Stimulated activated CD4-positive, alpha-beta T cell treated with anti-CD3 and anti-CD28 coated beads, Interleukin-12 subunit alpha, Interleukin-12 subunit beta, amount 100 ng/mL, for 24 hours (primary cell): ENCODE results near the gene SH2D1B.
"Not testable (repeated sequence)": the region's sequence is repeated elsewhere in the genome, so short reads cannot be mapped to it uniquely, and the experiment has no call there.

Experiments used
- DNase-seq, 2 experiments: peaks; one replicate each; pipeline ENCODE4 v3.0.0-alpha.2; 2020; ENCODE audit warnings: low read depth in 2 of 2

SH2D1B gene, protein sequence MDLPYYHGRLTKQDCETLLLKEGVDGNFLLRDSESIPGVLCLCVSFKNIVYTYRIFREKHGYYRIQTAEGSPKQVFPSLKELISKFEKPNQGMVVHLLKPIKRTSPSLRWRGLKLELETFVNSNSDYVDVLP

DNA sequence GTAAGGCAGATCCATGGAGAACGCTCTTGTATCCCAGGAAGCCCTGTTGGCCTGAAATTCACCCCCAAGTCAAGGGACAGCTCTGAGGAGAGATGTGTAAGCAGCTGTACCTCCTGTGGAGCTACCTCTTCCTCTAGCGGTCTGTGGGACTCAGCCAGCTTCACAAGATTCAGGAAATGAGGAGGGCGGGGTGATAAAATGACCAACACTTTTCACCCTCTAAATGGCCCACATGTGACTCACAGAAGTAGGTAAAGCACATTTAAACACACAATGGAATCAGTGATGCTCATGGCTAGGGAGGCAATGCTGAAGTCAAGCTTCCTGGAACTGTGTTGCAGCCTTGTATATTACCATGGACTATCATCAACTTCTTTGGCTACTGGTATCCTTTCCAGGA, at the start of gene SH2D1B:
SH2D1B (minus strand) TSS at position 135 of the 400 bp plus-strand sequence; CDS start at position 15, 120 bp downstream.
- no peak for DNase-seq

DNA sequence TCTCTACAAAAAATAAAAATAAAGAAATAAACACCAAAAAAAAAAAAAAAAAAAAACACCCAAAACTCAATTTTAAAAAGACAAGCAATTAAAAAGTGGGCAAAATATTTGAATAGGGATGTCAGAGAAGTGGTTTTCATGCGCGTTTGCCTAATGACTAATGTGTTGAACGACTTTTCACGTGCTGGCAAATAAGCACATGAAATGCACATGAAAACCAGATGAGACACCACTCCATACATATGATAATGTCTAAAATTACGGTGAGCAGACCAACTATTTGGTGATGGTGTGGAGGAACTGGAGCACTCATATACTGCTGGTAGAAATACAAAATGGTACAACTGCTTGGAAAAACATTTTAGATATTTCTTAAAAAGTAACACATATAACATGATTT, 46.3 kb upstream of the SH2D1B start:
- DNase-seq: no peak

DNA sequence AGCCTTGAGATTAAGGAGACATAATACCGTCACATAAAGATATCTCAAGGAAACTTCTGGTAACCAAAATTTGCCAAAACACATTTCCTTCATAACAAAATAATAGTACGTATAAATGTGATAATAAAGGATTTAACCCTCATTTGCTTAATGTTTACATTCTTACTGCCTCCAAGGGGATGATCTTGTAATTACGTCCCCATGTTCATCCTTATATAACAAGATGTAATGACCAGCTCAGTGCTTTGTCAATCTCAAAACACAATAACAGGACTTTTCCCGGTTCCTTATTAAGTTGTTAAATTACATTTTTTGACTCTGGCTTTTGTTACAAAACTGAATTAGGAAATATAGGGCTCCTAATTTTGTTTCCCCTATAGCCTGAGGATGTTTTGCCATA, 44.4 kb upstream of the SH2D1B start:
- no peak for DNase-seq

DNA sequence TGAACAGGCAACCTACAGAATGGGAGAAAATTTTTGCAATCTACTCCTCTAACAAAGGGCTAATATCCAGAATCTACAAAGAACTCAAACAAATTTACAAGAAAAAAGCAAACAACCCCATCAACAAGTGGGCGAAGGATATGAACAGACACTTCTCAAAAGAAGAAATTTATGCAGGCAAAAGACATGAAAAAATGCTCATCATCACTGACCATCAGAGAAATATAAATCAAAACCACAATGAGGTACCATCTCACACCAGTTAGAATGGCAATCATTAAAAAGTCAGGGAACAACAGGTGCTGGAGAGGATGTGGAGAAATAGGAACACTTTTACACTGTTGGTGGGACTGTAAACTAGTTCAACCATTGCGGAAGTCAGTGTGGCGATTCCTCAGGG, 42.4 kb upstream of the SH2D1B start:
- DNase-seq: not testable (repeated sequence)

DNA sequence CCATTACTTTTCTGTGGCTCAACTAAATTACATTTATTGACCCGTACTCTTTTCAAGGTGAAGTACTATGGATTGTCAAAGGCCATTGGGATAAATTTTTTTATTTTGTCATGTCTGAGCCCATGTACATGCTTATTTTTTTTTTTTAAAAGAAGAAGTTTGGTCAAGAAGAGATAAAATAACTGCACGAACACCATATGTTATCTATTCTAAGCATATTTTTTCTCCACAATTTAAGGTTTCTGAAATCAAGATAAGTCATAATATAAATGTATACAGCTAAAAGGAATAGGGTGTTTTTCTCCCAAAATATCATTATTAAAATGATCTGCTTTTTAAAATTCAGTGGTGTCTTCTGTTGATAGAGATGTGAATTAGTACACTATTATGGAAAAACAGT, 35.0 kb upstream of the SH2D1B start:
- DNase-seq: no peak

DNA sequence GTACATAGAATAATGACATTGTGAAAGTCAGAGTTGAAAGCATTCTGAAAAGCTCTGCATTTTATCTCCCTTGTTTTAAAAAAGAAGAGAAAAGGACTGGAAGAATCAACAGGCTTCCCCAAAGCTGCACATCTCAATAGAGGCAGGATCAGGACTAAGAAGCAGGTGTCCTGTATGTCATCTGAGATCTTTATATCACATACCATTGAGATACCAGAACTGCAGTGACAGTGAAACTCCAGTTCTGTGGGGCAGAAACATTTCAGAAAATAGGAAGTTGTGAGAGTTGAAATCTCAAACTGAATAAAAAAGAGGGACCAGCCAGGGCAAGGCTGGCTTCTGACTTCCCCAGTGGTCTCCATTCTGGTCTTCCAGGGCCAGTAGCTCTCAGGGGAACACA, 33.0 kb upstream of the SH2D1B start:
- no peak for DNase-seq

DNA sequence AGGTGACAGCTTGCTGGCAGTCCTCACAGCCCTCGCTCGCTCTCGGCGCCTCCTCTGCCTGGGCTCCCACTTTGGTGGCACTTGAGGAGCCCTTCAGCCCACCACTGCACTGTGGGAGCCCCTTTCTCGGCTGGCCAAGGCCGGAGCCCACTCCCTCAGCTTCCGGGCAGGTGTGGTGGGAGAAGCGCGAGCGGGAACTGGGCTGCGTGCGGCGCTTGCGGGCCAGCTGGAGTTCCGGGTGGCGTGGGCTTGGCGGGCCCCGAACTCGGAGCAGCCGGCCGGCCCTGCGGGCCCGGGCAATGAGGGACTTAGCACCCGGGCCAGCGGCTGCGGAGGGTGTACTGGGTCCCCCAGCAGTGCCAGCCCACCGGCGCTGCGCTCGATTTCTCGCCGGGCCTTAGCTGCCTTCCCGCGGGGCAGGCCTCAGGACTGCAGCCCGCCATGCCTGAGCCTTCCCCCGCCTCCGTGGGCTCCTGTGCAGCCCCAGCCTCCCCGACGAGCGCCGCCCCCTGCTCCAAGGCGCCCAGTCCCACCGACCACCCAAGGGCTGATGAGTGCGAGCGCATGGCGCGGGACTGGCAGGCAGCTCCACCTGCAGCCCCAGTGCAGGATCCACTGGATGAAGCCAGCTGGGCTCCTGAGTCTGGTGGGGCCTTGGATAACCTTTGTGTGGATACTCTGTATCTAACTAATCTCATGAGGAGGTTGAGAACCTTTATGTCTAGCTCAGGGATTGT, 21.2 kb upstream of the SH2D1B start:
- not testable (repeated sequence) for DNase-seq

DNA sequence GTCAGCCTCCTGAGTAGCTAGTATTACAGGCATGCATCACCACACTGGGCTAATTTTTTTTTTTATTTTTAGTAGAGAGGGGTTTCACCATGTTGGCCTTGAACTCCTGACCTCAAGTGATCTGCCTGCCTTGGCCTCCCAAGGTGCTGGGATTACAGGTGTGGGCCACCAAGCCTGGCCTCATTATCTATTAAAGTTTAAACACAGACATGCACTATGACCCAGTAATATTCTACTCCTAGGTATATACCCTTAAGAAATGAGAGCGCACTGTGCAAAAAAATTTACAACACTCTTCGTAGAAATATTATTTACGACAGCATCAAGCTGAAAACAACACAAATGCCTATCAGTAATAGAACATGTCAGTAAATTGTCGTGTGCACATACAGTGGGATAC, 18.6 kb upstream of the SH2D1B start:
- no peak for DNase-seq

DNA sequence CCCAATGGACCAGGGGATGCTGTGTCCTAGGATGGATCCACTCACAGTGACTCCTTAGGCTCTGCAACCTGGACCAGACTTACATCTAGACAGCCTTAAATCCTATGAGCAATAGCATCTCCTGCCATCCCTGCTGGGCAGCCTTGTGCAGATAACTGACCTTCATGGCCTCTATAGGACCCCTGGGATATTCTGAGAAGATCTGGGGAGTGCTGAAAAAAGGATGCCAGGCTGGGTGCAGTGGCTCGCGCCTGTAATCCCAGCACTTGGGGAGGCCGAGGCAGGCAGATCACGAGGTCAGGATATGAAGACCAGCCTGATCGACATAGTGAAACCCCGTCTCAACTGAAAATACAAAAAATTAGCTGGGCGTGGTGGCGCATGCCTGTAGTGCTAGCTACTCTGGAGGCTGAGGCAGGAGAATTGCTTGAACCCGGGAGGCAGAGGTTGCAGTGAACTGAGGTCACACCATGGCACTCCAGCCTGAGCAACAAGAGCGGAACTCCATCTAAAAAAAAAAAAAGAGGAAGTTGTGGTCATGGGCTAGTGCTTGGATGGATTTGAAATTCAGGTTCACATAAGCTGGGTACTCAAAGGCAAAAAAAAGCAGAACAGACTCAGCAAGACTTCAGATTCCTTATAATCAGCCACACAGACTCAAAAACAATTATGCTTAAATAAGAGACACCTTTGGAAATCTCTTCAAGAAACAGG, 10.9 kb upstream of the SH2D1B start:
- DNase-seq: no peak

DNA sequence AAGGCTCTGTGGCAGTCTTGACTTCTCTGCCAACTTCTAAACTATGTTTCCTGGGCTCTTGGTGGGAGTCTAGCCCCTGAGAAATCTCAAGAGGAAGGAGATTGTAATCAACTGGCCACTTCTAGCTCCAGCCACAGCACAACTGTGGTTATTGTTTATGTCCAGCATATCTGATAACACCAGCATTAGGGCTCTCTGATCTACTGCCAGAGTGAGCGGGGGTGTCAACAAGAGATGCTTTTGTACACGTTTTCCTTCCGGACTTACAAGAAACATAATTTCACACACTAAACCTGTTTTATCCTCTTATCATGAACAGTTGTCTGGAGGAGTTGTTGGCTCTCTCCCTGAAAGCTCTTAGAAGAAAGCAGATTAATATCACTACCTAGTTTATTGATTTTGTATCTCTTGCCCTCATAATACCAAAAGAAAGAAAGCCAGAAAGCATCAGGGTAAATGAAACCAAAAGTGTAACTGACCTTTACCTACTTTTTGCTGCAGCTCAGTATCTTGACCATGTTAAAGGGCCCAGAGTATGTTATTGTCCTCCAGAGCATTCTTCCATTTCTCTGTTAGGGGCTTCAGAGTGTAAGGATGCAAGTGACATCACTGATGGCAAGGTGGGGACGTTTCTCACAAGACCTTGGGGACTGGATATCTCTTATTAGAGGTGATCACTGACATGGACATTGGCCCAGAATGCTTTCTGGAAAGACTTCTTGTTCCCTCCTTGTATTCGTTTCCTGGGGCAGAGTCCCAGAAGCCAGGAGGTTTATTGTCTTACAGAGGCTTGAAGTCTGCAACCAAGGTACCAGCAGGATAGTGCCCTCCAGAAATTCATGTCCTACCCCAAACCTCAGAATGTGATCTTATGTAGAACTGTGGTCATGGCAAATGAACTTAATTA, 9.6 kb upstream of the SH2D1B start:
- DNase-seq: no peak

DNA sequence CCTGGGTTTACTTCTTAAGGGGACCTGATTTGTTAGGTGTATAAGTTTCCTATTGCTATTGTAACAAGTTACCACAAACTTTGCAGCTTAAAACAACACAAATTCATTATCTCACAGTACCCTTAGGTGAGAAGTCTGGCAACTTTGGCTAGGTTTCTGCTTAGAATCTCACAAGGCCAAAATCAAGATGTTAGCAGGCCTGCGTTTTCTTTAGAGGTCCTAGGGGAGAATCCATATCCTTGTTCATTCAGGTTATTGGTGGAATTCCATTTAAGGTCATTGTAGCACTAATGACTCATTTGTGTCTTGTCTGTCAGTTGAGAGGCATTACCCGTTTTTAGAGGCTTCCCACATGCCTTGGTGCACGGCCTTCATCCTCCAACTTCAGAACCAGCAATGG, 8.2 kb upstream of the SH2D1B start:
- DNase-seq: no peak

DNA sequence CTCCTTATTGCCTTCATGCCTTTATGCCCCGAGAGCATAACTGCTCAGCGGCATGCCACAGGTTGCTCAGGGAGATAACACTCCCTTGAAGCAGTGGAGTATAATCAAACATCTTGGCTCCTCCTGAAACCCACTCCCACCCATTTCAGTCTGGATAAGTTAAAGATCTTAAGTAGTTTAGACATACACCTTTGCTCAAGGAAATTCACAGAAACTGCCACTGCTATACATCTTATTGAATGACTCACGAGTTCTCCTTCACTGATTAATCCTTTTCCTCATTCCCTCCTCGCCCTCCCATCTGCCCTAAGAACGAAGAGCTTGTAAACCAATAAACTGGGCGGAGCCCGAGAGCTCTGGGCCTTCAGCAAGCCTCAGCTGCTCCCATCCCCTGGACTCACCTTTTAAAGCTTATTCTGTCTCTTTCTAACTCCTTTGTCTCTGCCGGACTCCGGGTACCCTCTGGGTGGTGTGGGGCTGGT, 7.6 kb upstream of the SH2D1B start:
- not testable (repeated sequence) for DNase-seq

DNA sequence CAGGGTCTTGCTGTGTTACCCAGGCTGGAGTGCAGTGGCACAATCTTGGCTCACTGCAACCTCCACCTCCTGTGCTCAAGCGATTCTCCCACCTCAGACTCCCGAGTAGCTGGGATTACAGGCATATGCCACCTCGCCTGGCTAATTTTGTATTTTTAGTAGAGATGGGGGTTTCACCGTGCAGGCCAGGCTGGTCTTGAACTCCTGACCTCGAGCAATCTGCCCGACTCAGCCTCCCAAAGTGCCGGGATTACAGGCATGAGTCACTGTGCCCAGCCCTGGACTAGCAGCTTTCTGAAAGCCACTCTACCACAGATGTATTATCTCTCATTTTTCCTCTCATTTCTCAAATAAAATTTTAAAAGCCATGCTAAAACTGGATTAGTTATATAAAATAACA, 6.6 kb upstream of the SH2D1B start:
- DNase-seq: not testable (repeated sequence)

DNA sequence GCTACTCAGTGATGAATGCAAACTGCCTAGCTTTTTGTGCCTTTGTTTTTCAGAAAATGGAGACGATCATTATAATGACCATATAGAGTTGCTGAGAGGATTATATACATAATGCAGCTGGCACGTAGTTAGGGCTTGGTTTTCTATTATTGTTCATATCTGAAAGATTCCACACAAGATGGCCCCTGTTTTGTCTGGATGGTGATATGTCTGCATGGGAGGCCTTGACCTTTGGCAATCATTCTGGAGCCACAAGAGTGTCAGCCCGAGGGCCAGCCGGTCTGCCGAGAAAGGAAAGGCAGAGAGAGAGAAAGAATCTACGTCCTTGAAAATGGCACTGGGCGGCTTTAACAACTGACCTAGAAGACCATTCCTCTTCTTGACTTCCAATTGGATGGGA, 5.7 kb upstream of the SH2D1B start:
- no peak for DNase-seq

DNA sequence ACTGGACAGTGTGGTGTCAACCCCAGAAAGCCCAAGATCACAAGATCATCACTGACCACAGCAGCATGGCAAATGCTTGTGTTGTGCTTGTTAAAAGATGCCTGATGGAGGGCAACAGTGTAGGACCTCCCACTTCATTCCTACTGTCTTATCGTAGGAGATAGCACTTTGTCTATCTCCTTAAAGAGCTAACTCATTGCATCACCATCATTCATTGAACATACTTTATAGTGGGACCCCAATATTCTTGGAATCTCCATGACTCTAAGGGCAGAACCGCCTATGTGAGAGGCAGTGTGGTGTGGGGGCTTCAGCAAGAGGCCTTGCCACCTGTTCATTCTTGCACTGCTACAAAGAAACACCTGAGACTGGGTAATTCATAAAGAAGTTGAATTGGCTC, 5.0 kb upstream of the SH2D1B start:
- no peak for DNase-seq

DNA sequence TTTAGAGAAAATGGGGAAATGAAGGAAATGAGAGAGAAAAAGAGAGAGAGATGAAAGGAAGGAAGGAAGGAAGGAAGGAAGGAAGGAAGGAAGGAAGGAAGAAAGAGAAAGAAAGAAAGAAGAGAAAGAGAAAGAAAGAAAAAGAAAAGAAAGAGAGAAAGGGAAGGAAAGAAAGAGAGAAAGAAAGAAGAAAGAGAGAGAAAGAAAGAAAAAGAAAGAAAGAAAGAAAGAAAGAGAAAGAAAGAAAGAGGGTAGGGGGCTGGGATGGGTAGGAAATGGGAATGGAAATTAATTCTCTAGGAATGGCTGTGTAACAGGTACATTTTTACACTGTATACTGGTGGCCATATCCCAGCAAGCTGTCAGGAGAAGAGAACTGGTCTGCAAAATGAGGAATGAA, 4.3 kb upstream of the SH2D1B start:
- no peak for DNase-seq

DNA sequence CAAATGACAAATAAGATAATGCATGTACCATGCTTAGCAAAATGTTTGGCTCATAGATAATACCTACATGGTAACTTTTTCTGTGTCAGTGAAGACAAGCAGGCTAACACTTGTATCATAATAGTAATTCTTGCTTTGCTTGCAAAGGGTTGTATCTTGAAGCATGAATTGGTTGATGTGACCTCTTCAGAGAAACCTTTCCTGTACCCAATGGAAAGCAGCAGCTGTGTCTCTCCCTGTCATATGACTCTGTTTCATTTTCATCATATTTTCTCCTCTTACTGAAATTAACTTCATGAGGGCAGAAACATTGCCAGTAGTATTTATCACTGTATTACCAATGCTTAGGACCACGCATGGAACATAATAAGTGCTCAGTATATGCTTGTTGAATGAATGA, 4.4 kb downstream of the SH2D1B start:
- no peak for DNase-seq

DNA sequence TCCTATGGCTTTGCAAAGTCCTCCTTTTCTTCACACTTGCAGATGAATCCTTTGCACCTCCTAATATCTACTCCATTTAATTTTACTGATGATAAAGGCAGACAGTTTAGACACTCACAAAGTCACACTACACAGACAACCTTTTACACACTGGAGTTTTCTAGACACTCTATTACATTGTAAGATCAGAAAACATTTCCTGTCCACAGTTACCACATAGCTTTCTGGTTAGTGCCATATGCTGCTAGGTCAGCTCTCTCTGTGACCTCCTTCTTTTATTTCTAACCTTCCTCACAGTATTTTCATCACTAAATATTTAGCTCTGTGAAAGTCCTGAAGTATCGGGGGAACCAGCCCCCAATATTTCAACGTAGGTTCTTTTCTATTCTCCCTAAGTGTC, 5.1 kb downstream of the SH2D1B start:
- DNase-seq: no peak

DNA sequence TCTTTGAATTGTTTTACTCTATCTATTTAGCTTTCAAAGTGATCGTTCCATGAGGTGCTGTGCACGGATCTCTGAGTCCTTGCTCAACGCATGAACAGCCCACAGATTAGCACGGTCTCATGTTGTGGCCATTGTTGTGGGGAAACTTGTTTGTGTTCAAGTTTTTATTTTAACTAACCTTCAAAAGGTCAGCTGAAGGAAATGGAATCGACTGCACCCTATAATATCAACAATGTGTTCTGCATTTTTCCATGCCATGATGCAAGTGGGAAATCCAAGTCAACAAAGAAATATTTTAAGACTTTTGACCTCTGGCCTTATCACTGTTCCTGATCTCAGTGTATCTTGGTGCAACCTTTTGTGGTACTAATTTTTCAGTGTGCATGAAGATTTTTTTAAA, 6.1 kb downstream of the SH2D1B start:
- no peak for DNase-seq

DNA sequence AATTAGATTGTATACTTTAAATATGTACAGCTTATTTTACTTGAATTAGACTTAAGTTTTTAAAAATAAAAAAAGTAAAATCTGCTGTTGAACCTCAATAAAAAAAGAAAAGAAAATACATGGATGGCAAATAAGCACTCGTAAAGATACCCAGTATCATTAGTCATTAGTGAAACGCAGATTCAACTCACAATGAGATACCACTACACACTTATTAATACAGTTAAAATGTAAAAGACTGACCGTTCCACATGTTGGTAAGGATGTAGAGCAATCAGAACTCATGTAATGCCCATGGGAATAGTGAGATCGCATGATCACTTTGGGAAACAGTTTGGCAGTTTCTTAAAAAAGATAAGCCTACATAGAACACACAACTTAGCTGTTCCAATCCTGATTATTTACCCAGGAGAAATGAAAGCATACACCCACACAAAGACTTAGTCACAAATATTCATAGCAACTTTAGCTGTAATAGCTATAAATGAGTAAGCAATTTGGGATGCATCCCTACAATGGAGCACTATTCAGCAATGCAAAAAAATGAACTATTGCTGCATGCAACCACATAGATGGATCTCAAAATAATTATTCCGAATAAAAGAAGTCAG, 7.3 kb downstream of the SH2D1B start:
- no peak for DNase-seq

DNA sequence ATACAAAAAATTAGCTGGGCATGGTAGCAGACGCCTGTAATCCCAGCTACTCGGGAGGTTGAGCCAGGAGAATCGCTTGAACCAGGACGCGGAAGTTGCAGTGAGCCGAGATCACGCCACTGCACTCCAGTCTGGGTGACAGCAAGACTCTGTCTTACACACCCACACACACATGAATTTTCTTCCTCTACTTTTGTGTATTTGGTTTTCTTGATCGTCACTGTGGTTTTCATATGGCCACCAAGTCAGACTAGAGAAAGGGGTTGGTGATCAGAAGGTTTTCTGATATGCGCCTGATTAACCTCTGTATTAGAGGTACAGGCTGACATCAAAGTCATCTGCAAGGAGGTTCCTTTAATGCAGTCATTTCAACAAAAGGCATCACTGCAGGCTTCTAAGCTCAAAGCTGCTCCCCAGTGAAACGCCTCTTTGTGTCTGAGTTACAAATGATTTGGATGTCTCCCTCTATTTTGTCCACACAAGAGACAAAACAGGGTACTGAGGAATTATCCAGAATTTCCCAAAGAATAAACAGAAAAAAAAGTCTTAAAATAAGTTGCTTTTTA, 11.1 kb downstream of the SH2D1B start:
- DNase-seq: no peak
